COR-L47 (cell line): ENCODE measurements around the gene FBXL16.
A peak's percentile ranks its signal among the peaks of the same experiment; 100 is the strongest.
"Not testable (repeated sequence)": the region's sequence is repeated elsewhere in the genome, so short reads cannot be mapped to it uniquely, and the experiment has no call there.

ENCODE experiments used
- DNase-seq: peaks from one replicate; lab custom pipeline; 2025; lab: John Stamatoyannopoulos, UW

The FBXL16 gene

DNA sequence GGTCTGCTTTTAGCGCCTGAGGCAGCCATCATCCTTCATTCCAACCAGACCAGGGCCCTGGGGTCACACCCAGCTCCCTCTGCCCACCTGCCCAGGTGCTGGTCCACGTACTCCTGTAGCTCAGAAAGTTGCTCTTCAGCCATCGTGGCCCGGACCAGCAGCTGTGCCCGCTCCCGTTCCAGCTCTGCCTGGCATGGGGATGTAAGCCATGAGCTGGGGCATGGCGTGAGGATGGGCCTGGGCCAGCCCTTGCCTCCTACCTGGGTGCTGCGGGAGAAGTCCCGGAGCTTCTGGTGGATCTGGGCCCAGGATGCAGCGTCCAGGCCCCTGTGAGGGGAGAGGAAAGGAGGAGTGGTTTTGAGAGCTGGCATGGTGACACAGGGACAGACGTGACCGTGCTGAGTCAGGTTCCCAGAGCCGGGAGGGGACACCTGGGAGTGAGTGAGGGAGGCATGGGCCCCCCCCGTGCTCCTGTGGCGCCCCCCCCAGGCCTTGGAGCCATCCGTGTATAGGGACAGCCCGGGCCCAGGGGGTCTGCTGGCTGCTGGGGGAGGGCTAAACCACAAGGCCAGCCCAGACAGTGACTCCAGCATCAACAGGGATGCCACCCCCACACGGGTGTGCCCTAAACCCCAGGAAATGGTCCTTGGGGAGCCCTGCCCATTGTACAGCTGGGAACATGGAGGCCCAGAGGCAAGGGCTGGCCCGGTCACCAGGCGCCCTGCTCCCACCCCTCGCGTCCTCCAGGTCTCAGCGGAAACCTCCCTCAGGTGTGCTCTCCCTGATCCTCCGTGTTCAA is 17.4 kb upstream of the FBXL16 start:
- no peak for DNase-seq

DNA sequence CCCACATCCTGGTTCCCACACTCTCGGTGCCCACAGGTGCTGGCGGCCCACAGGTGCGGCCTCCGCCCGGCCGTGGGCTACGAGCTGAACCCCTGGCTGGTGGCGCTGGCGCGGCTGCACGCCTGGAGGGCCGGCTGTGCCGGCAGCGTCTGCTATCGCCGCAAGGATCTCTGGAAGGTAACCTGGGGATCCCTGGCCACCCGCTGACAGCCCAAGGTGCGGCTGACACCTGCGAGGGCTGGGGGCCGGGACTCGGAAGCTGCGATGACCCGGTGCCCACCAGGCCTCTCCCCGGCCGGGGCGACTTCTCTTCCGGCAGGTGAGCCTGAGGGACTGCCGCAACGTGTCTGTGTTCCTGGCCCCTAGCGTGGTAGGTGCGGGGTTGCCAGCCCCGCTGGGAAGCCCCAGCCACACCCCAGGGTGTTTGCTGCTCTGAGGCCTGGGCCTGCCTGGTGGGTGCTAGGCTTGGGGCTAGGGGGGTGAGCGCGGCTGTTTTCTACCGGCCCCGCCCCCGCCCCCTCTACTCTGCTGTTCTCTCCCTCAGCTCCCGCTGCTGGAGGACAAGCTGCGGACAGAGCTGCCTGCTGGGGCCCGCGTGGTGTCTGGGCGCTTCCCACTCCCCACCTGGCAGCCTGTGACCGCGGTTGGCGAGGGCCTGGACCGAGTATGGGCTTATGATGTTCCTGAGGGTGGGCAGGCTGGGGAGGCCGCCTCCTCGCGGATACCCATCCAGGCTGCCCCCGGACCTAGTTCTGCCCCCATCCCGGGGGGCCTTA is 16.4 kb upstream of the FBXL16 start:
- DNase-seq = no peak

DNA sequence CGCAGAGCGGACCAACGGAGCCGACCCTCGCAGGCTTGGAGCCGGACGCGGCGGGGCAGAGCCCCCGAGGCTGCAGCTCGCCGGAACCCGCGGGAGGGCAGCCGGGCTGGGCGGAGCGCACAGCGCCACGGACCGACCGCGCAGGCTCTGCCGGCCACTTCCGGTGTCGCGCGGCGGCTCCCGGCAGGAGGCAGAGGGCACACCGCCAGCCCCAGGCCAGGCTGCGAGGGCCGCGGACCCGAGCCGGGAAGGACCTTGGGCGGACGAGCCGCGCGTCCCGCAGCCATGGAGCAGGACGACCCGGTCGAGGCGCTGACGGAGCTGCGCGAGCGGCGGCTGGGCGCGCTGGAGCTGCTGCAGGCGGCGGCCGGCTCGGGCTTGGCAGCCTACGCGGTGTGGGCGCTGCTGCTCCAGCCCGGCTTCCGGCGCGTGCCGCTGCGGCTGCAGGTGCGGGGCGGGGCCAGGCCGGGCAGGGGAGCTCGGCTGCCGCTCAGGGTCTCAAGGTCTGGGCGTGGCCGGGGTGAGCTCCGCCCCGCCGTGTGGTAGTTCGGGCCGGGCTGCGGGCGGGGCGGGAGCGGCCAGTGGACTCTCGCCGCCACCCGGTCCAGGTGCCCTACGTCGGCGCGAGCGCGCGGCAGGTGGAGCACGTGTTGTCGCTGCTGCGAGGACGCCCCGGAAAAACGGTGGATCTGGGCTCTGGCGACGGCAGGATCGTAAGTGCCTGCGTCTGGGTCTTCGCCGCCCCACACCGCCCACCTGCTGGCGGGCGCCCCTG is 15.6 kb upstream of the FBXL16 start, which contains the start of gene ANTKMT:
Gene ANTKMT (plus strand): TSS at position 157 of the 775 bp plus-strand sequence. CDS start 129 bp downstream, at position 286.
- peak; percentile 90 for DNase-seq

DNA sequence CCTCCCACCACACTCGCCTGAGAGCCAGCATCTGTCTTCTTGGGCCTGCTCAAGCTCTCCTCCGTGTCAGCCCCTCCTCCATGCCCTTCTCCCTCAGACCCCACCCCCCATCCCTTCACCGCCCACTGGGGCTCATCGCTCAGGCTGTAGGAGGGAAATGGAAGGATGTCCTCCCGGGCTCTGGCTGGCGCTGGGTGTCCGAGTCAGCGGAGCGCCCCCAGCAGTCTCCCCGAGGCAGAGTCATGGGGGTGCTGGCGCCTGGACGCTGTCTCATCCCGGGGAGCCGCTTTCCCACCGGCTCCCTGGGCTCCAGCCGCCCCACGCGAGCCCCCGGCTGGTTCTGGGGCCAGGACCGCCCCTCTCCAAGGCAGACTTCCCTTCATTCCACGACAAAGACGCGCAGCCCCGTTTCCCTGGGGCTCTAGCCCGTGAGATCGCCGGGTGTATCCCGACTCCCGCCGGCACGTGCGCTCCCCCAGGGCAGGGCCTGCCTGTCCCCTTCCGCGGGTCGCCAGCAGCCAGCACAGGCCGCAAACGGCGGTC is 14.9 kb upstream of the FBXL16 start:
- peak; percentile 65 for DNase-seq

DNA sequence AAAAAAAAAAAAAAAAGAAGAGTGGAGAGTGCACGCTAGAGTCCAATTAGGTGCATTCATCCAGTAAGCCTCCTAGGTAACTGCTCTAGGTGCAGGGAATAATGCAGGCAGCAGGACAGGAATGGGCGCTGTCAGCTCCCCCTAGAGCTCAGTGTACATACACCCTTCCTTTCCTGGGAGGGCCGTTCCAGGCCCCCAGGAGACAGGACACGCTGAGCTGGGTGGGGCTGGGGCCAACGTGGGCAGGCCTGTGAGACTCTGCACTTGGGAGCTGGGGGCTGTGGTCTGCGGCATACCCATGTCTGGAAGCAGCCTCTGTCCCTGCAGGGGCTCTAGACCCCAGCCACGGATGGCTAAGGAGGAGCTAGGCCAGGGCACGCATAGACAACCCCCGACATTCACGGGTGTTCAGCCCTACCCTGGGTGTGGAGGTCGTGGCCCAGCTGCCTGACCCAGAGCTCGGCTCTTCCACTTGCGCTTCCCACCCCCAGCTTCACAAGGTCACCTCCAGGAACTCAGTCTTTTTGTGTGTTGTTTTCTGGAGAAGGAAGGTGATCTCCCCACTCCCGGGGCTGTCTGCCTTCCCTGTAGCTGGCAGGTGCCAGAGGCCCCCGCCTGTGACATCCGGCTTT is 14.3 kb upstream of the FBXL16 start:
- DNase-seq = peak; percentile 60

DNA sequence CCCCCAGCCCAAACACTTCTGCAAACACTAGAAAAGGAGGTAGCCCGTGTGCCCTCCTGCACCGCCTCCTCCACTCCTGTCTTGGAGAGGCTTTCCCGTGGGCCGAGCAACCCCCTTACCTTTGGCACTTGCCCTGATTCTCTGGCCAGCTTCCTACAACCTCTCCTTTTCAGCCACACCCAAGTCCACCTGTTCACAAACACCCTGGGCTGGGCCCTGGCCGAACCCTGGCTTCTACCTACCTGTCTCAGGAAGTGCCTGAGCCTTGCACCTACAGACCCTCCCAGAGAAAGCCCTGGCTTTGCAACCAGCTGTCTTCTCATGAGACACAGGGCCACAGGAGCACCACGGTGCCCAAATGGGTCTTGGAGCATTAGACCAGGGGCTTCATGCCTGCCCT is 13.3 kb upstream of the FBXL16 start:
- DNase-seq = no peak

DNA sequence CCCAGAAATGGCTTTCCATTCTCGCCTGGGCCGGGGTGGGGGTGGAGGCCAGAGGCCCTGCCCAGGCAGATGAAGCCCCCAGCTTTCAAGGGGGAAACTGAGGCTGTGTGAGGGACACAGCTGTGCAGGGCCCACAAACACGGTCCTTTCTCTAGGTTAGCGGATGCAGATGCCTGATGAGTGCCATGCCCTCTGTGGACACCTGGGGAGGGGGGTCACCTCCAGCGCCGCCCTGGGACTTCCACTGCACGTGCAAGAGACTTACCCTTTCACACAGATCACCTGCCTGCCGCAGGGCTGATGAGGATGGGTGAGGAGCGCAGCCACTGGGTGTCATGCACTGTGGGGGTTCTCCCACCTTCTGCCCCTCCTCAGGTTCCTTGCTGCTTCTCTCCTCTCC is 12.8 kb upstream of the FBXL16 start:
- no peak for DNase-seq

DNA sequence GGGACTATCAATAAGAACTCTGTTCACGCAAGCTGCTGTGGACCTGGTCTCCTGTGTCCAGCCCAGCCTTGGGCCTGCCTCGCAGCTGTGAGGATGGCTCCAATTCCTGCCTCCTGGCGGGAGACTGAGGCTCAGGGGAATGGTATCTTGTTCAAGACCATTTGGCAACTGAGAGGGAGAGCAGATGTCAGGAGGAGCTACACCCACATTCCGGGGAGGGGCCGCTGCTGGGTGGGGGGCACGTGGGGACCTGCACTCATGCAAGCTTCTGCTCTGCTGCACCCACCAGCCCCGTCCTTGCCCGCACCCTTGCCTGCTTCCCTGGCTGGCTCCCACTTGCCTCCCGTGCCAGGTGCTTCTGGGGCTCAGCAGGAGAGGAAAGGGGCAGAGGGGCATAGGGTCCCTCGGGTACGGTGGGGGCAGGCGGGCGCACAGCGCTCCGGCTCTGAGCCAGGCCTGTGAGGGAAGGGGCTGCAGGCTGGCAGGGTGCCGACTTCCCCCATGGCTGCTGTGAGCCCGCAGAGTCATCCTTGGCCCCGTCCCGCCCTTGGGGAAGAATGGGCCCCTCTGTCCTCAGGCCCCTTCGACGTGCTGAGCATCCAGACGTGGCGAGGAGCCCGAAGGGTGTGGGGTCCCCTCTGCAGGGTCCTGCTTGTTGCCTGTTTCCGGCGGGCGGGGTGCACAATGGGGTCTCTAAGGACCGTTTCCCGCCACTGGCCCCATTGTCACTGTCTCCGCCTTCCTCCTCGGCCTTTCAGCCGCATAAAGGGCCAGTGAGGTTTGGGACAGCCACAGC is 12.0 kb upstream of the FBXL16 start:
- no peak for DNase-seq

DNA sequence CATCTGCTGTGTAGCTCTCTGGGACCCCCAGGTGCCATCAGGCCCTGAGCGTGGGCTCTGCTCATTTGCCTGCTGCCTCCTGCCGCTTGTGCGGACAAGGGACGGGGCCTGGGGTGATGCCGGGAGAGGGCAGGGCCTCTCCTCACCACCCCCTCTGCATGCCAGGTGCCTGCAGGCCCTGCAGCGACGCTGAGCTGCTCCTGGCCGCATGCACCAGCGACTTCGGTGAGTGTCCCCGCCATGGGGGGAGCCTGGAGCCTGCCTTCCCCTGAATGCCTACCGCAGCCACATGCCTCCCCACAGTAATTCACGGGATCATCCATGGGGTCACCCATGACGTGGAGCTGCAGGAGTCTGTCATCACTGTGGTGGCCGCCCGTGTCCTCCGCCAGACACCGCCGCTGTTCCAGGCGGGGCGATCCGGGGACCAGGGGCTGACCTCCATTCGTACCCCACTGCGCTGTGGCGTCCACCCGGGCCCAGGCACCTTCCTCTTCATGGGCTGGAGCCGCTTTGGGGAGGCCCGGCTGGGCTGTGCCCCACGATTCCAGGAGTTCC is 11.2 kb upstream of the FBXL16 start:
- DNase-seq = no peak

DNA sequence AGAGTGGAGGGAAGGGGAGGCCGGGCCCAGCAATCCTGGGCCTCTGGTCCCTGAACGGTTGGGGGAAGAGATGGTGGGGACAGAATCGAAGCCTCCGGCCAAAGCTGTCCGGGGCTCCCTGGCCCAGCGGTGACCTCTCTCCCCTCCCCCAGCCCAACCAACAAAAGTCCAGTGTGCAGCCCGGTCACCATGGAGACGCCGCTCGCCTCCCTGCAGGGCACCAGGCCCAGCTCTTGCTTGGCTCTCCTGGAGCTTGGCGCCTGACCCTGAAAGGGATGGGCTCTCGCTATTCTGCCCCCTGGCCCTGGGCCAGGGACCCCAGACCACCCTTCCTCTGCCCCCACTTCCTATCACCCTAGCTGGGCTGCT is 10.6 kb upstream of the FBXL16 start:
- peak; percentile 34 for DNase-seq

DNA sequence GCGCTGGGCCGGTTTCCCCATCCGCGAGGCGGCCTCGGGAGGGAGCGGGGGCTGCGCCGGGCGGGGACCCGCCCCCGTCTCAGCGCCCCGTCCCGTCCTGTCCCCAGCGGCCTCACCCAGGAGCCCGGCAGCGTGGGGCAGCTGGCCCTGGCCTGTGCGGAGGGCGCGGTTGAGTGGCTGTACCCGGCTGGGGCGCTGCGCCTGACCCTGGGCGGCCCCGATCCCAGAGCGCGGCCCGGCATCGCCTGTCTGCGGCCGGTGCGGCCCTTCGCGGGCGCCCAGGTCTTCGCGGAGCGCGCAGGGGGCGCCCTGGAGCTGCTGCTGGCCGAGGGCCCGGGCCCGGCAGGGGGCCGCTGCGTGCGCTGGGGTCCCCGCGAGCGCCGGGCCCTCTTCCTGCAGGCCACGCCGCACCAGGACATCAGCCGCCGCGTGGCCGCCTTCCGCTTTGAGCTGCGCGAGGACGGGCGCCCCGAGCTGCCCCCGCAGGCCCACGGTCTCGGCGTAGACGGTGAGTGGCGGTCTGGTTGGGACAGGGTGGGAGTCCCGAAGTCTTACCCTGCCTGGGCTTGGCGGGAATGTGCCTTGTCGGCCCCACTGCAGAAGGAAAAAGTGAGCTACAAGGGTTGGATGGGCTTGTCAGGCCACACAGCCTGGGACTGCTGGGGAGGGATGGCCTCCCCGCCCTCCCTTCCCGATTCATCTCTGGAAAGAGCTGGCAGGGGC is 10.0 kb upstream of the FBXL16 start:
- DNase-seq = peak; percentile 34

DNA sequence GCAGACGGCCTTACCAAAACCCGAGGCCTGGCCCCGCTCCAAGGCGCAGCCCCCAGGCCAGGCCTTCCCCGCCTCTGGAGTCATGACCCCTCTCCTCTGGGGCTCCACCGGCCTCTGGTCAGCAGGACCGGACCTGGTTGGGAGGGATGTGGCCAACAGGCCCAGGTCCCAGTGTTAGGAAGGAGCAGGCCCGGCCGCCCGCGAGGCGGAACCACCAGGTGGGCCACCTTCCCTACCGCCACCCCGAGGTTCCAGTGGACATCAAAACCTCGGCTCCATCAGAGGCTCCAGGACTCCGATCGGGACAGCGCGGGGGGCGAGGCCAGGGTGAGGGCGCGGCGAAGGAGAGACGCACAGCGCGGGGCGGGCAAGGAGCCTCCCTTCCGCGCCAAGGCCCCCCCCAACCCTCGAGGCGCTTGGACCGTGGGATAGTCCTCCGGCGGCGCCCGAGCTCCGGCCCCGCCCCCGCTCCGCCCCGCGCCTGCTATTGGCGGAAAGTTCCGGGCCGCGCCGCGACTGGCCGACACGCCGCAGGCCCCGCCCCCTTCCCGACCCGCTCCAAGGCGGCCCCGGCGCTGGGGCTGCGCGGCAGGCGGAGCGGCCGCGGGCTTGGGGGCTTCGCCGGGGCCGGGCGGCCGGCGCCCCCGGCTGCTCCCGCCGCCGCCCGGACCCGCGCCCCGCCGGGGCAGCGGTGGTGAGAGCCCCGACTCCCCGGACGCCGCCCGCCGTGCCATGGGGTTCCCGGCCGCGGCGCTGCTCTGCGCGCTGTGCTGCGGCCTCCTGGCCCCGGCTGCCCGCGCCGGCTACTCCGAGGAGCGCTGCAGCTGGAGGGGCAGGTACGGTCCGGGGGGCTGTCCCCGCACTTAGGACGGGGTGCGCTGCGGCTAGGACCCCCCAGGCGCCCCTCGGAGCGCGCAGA is 9.2 kb upstream of the FBXL16 start, which contains the start of gene METRN:
Gene METRN (plus strand): TSS at position 561 of the 919 bp plus-strand sequence. CDS start 172 bp downstream, at position 733.
- peak; percentile 71 for DNase-seq

DNA sequence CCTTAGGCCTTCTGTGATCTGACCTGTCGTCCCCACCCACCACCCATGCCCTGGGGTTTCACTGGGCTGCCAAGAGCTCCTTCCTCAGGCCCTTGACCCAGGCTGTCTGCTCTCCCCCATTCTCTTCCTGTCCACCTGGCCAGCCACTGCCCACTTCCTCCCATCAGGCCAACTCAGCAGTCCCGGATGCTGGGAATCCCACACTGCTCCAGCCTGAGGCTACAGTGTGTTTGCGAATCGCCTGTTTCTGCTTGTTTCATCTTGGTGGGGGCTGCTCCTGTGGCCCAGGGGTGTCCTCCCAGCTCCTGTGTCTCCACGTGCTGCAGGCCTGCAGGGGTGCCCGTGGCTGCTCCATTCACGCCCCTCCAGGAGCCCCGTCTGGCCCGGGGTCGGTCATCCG is 8.5 kb upstream of the FBXL16 start:
- DNase-seq = no peak

DNA sequence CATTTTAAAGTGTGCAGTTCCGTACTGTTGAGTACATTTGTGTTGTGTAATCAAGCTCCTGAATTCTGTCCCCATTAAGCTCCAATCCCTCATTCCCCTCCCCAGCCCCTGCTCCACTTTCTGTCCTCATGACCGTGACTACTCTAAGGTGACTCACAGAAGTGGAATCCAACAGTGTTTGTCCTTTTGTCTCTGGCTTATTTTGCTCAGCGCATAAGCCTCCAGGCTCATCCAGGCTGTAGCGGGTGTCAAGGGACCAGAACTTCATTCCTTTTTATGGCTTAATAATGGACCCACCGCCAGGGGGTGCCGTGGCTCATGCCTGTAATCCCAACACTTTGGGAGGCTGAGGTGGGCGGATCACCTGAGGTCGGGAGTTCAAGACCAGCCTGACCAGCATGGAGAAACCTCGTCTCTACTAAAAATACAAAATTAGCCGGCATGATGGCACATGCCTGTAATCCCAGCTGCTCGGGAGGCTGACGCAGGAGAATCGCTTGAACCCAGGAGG is 7.2 kb upstream of the FBXL16 start:
- DNase-seq = not testable (repeated sequence)

DNA sequence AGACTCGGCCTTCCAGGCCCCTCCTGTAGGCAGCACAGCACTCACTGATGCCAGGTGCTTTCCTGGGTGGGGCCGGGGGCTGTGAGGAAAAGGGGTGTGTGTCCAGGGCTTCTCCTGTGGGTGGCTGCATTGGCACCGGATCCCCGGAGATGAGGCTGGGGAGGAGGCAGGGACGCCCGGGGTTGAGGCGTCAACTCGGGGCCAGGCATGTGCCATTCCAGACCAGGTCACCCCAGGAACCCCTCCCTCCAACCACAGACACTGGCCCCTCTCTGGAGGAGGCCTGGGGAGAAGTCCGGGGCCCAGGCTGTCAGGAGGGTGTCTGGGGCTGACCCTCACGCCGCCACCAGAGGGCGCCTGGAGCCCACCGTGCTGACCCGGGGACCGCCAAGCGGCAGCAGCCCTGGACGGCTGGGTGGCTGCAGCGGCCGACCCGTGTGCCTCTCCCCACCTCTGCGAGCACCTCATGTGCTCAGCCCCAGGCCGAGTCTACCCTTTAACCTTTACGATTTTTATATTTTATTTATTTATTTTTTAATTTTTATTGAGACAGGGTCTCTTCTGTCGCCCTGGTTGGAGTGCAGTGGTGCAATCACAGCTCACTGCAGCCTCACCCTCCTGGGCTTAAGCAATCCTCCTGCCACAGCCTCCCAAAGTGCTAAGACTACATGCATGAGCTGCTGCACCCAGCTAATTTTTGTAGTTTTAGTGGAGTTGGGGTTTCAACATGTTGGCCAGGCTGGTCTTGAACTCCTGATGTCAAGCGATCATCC is 6.1 kb upstream of the FBXL16 start:
- DNase-seq = peak; percentile 54

DNA sequence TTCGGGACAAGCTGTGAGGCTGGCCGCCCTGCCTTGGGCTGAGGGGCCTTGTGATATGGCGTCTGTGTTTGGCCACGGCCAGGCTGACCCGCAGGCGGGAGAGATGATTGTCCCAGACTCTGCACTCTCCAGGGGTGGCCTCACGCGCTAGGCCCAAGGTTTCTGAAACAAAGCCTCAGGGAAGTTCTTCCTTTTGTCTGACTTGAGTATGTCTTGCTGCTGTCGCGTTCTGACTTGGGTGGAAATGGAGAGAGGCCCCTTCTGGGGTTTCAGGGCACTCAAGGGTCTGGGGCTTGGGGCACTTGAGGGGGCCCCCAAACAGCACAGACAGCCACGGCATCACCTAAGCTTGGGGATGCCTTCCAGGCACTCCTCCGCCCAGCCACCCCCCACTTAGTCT is 5.5 kb upstream of the FBXL16 start:
- no peak for DNase-seq

DNA sequence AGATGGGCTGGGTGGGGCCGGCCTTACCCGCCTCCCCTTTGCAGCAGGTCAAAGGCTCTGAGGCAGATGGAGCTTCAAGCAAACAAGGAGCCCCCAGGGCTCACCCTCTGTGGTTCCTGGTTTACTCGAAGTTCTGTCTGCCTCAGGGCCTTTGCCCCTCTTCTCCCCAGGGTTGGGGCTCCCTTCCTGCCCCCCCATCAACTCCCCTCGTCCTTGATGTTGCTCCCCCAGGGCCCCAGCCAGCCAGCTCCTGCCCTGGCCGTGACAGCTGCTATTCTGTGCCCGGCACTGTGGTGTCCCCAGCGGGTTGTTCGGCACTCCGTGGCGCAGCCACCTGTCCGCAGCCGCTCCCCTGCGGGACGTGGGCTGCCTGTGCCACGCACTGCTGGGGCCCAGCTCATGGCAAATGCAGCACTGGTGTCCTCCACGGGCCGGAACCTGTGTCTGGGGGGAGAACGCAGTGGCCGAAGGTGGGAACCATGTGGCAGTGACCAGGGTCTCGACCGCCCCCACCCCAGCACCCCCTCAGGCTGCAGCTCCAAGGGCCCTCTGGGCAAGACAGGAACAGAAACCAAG is 5.0 kb upstream of the FBXL16 start:
- DNase-seq = no peak
